Amniotic epithelial cell (primary cell): Measurements from ENCODE around the gene ZNF219.

Experiments used
- DNase-seq: peaks from one replicate; pipeline ENCODE4 v3.0.0-alpha.2; 2010; ENCODE audit warnings: low read depth

The ZNF219 gene

GRCh38 chr14:21101802-21102413, 3.5 kb upstream of the ZNF219 start:
- no peak for DNase-seq

GRCh38 chr14:21100931-21101330, 2.5 kb upstream of the ZNF219 start, which contains the start of gene TMEM253:
Gene TMEM253 (plus strand): TSS chr14:21101066. CDS start chr14:21101344, 278 bp downstream.
- no peak for DNase-seq

- DNase-seq, result no peak
These were observed 1.1 kb upstream of the ZNF219 start for GRCh38 chr14:21099596-21099985.

GRCh38 chr14:21098892-21099595, 589 bp upstream of the ZNF219 start:
- no peak for DNase-seq

- no peak for DNase-seq
These were observed 799 bp downstream of the ZNF219 start for GRCh38 chr14:21097636-21098075.

GRCh38 chr14:21096978-21097635, 1.3 kb downstream of the ZNF219 start:
- DNase-seq, result no peak

- DNase-seq, result no peak
These were observed 2.0 kb downstream of the ZNF219 start for GRCh38 chr14:21096438-21096837.

- no peak for DNase-seq
These were observed 2.8 kb downstream of the ZNF219 start for GRCh38 chr14:21095430-21096205.

GRCh38 chr14:21093769-21094681, 4.4 kb downstream of the ZNF219 start:
- no peak for DNase-seq

GRCh38 chr14:21093018-21093417, 5.4 kb downstream of the ZNF219 start:
- DNase-seq, result no peak

GRCh38 chr14:21092273-21093011, 6.0 kb downstream of the ZNF219 start:
- DNase-seq, result peak; percentile 52

- DNase-seq, result no peak
These were observed 6.6 kb downstream of the ZNF219 start for GRCh38 chr14:21091821-21092272.

GRCh38 chr14:21090940-21091663, 7.4 kb downstream of the ZNF219 start:
- DNase-seq, result no peak

GRCh38 chr14:21090194-21090939, 8.1 kb downstream of the ZNF219 start:
- DNase-seq, result no peak

- no peak for DNase-seq
These were observed 8.6 kb downstream of the ZNF219 start for GRCh38 chr14:21089877-21090193.

GRCh38 chr14:21089271-21089670, 9.2 kb downstream of the ZNF219 start:
- no peak for DNase-seq

- DNase-seq, result no peak
These were observed 9.8 kb downstream of the ZNF219 start for GRCh38 chr14:21088687-21089086.

GRCh38 chr14:21087294-21088091, 11.0 kb downstream of the ZNF219 start:
- DNase-seq, result peak; percentile 93
